ENCODE data around the gene KPNB1.

The KPNB1 gene

DNA sequence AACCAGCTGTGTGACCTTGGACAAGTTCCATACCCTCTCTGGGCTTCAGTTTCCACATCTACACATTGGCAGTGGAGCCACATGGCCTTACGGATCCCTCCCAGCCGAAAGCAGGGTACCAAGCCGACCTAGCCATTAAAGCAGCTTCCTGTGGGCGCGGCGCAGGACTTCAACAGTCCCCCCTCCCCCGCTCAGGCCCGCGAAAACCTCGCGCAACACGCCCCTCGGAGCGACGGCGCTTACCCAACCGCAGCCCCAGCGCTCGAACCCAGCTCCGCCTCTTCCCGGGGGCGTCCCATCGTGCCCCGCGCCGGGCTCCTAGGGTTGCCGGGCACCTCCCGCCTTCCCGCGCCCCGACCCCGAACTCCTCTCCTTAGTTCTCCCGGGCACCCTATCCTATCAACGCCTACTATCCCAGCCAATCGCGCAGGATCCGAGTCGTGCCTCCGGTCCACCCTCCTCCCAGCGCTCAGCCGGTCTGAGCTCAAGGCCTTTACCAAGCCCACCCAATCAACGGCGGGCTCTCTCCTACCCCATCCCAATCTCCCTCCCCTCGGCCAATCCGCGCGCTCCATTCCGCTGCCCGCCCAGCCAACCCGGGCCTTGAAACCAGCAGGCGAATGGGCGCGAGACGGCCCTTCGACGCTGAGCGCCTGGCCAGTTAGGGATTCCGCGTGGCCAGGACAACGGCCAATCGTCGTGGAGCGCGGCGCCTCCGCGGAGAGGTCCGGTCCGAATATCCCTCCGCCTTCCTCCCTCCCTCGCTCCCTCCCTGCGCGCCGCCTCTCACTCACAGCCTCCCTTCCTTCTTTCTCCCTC is at the start of gene KPNB1:
TSS of gene KPNB1 (plus strand) at position 767 of the 819 bp plus-strand sequence. CDS start 326 bp downstream, outside the sequence.
- DNase-seq (ENCODE audit: low read depth): peak; percentile 97

DNA sequence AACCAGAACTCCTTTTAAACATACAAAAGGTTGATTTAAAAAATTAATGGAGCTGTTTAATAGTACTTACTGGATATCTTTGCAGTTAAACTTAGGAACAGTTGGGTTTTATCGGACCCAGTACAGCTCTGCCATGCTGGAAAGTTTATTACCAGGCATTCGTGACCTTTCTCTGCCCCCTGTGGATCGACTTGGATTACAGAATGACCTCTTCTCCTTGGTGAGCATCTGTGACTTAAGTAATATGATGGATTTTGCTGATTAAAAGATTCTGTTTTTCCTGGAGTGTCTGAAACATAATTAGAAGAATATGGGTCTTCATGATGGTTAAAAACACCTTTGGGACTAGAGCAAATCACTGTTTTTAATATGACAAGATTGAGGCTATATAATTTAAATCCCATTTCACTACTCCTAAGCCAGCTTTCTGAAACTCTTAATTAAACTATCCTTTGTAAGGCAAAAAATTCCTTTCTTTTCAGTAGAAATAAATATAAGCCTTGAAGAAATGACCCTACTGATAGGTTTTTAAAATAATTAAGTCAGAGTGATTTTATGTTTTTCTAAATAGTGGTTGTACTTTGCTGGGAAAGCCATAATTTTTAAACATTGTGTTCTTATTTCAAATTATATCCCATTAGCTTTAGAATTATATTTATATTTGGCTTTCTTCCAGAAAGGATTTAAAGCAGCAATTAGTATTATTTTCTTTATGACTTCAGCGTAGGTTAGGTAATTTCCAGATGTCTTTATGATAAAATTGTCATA is 45.7 kb upstream of the KPNB1 start:
- DNase-seq (ENCODE audit: low read depth): no peak

DNA sequence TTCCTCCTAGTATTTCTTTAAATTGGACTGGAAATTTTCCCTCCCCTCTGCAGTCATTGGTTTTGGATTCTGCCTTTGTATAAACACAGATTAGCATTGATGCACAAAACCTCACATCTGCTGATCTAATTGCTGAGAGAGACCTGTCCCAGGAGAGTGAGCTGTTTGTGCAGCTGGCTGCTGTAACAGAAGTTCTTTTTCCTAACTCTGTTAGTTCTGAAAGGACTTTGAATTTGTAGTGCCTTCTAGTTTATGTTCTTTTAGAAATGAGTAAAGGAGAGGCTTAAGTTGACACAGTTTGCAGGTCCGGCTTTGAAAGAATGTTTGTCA is 45.2 kb upstream of the KPNB1 start:
- no peak for DNase-seq (ENCODE audit: low read depth)

DNA sequence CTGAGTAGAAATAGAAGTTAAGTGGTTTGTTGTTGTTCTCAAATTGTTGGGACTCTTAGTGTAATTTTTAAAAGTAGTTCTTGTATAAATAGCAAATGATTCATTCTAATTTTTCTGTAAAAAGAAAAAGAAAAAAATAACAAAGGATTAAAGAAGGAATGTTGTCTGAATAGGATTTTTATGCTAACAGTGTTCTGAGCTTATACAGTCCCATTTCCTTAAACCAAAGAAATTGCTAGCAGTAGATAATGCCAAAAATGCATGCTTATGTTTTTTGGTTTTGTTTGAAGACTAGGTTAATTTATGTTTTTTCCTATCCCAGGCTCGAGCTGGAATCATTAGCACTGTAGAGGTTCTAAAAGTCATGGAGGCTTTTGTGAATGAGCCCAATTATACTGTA is 44.7 kb upstream of the KPNB1 start:
- DNase-seq (ENCODE audit: low read depth): no peak

DNA sequence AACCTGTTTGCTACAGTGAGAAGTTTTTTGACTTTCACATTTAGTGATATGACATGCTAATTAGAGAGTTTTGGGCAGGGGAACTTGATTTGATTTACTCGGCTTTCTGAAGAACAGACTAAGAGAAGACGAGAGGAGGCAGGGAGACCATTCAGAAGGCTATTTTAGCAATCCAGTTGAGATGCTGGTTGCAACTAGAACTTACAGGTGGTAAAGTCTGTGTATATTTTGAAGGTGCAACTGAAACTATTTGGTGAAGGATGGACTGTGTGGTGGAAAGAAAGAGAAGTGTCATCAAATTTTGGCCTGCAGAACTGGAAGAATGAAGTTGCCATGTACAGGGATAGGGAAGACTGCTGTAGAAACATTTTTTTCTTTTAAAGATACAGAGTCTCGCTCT is 42.2 kb upstream of the KPNB1 start:
- DNase-seq (ENCODE audit: low read depth): no peak

DNA sequence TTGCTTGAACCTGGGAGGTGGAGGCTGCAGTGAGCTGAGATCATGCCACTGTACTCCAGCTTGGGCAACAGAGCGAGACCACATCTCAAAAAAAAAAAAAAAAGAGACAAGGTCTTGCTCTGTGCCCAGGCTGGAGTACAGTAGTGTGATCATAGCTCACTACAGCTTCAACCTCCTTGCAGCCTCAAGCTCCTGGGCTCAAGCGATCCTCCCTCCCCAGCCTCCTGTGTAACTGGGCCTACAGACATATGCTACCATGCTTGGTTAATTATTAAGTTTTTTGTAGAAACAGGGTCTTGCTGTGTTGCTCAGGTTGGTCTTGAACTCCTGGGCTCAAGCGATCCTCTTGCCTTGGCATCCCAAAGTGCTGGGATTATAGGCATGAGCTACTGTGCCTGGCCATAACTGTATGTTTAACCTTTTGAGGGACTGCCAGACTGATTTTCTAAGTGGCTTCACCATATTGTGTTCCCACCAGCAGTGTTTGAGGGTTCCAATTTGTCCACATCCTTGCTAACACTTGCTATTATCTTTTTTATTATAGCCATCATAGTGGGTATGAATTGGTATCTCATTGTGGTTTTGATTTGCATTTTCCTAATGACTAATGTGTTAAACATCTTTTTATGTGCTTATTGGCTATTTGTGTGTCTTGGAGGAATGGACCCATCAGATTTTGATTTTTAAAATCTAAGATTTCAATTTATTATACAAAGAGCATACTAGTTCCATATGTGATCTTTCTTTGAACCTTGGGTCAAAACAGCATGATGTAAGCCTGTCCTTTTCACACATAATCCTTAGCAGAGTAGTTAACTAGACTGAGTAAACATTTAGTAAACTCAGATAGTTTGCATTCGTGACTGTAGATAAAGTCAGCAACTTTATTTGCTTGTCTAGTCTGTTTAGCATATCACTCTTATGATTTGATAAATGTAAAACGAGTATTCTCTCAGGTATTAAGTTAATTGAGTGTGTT is 38.1 kb upstream of the KPNB1 start:
- DNase-seq (ENCODE audit: low read depth): no peak

DNA sequence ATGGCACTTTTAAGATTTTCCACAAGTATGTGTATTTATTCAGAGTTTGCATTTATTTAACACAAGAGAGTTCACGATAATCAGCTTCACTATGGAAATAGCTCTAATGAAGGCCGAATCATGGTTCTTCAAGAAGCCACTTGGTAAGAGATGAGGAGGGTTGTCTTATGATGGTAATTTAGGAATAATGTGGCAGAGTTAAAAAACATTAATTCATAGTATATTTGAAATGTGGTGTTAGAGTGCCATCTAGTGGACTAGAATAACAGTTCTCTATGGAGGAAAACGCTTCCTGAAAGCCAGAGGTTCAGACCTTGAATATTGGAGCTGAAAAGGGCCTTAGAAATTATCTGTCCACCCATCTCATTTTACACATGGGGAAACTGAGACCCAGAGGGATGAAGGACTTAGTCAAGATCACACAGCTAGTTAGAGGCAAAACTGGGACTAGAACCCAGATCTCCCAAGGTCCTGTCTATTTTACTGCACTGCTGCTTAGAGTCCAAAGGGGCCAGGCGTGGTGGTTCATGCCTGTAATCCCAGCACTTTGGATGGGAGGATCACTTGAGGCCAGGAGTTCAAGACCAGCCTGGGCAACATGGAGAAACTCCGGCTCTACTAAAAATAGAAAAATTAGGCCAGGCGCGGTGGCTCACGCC is 33.8 kb upstream of the KPNB1 start:
- no peak for DNase-seq (ENCODE audit: low read depth)

DNA sequence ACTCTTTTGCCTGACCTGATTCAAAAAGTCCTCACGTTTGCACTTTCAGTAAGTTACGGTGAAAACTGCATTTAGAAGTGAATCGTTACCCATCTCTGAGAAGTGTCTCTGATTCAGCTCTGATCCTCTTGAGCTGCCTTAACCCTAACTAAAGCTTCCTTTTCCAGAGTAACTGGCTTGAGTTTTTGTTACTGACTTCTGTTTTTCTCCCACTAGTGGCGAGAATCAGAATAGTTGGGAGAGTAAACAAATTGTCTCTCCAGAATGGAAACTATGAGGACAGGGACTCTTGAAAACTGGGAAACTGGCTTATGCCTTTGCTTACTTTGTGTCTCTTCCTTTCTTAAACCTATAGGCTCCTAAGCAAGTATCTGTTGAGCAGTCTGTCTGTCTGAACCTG is 31.3 kb upstream of the KPNB1 start:
- no peak for DNase-seq (ENCODE audit: low read depth)

DNA sequence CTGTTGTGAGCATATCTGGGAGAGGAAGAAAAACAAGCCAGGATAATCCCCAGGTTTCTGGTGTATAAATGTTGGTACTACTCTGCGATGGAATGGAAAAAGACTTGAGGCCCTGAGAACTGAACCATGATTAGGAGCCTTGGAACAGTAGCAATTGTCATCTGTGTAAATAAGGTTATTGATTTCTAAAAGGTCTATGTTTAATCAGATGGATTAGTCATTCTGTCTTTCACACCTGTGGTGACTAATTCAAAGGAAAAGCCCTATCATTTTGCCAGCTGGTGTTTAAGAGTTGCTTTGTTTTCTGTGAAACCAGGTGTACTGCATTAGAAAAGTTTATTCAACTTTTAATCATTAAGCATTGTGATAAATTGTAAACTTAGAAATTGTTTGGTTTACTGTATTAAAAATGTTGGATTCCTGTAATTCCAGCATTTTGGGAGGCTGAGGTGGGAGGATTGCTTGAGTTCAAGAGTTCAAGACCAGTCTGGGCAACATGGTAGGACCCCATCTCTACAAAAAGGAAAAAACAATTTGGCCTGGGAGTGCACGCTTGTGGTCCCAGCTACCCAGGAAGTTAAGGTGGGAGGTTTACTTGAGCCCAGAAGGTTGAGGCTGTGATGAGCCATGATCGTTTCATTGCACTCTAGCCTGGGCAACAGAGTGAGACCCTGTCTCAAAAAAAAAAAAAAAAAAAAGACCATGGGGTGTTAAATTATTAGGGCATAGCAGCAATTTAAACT is 29.0 kb upstream of the KPNB1 start:
- DNase-seq (ENCODE audit: low read depth): no peak

DNA sequence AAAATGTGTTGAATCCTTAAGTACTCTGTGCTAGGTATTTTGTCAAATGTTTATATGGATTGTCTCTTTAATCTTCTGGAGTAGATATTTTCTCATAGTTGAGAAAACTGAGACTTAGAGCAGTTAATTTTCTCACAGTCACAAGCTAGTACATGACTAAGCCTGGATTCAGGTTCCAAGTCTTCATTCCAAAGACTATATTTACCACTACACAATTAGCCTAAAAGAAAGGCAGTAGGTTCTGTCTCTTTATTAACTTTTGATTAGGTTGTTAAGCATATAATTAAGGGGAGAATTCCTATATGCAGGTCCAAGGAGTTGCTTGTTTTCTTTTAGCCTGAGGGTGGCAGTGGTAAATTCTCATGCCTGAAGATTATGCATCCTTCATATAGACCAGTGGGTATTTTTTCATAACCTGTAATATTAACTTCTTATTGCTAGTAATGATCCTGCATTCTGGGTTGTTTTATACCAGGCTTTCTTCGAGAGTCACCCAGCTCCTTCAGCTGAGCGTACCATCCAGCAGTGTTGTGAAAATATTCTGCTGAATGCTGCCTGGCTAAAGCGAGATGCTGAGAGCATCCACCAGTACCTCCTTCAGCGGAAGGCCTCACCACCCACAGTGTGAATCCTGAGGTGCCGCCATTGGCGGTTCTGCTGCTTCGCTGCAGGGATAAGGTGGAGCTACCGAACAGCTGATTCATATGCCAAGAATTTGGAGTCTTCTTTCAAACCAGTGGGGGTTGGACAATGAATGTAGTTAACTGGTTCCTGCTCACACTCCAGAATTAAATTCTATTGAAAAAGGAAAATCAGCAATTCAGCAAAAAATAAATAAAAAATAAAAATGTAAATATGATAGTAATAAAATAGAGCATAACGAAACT is 28.2 kb upstream of the KPNB1 start:
- no peak for DNase-seq (ENCODE audit: low read depth)

DNA sequence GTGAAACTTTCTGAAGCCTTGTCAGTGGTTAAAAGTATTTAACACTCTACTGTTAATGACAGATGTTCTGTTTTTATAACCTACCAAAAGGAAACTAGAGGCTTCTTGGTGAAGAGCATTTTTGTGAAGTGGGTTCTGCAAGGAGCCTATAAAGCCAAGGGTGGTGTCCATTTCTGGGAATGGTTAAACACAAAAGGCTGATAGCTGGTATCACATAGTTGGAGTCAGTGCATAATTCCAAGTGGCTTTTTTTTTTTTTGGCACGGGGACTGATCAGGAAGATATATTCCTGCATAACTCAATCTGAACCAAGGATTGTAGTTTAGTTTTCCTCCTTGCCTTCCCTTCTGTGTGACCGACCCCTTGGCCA is 27.6 kb upstream of the KPNB1 start:
- DNase-seq (ENCODE audit: low read depth): no peak

DNA sequence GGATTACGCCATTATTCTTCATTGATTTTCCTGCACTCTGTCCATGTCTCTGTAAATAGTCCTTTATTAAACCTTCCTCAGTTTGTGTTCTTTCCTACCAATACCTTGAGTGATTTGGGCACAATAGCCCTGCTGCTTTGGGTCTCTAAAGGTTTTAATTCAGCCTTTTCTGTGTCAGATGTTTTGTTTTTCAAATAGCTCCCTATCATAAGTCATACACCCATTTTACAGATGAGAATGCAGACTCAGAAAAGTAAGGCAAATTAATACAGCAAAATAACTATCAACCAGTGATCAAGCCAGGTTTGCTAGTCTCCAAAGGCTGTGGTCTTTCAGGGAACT is 25.0 kb upstream of the KPNB1 start:
- no peak for DNase-seq (ENCODE audit: low read depth)

DNA sequence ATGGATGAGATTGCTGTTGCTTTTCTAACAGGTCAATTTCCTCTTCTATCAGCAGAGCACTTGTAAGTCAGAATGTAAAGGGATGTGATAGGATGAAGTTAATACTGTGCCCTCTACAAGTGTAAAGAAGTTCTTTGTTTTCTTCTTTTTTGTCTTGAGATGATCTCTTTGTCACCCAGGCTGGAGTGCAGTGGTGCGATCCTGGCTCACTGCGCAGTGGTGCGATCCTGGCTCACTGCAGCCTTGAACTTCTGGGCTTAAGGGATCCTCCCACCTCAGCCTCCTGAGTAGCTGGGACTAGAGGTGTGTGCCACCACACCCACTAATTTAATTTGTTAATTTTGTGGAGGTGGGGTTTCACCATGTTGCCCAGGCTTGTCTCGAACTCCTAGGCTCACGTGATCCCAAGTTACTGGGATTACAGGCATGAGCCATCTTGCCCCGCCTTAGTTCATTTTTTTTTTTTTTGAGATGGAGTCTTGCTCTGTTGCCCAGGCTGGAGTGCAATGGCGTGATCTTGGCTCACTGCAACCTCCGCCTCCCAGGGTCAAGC is 21.6 kb upstream of the KPNB1 start:
- no peak for DNase-seq (ENCODE audit: low read depth)

DNA sequence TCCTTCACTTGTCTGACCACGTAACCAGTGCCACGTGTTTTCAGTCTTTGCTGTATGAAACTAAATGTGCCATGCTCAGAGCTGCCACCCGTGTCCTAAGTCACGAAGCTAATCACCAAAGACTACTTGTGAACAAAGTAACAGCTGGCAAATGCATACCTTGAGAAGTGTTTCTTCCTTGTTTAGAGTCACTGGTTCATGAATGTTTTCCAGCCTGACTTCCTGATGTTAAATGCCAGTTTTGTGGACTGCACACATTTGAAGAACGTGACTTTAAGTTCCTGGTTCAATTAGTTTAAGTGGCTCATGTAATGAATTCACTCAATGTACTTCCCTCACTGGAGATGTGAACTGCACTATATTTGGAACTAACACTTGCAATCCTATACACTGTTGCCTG is 19.9 kb upstream of the KPNB1 start:
- DNase-seq (ENCODE audit: low read depth): no peak

DNA sequence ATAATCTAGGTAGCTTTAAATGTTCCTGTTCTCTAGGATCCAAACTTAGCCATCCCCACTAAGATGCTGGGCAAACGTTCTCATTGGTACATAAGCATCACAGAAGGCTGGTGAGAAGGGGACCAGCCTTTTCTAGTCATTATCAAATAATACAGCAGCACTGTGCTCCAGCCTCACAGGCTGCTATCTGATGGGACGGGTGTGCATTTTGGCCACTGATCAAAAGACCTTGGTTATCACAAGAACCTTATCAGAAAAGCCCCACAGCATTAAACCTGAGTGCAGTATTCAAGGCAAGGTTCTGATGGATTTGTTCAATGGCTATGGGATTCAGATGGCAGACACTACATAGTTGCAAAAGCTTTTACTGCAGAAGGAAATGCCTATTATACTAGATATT is 19.1 kb upstream of the KPNB1 start:
- DNase-seq (ENCODE audit: low read depth): no peak

DNA sequence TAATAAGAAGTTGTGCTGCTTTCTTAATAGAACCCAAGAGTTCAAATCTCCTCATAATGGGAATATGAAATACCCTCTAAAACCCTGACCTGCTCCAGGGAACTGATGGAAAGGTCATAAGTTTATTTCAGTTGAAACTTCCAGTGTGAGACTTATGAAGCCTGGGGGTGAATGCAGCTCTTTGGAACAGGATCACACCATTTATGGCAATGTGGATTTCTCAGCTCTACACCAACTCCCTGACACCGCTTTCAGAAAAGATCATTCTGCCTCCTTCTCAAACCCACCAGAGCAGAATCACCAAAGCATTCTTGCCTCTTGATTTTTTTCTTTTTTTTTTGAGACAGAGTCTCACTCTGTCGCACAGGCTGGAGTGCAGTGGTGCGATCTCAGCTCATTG is 16.7 kb upstream of the KPNB1 start:
- no peak for DNase-seq (ENCODE audit: low read depth)

DNA sequence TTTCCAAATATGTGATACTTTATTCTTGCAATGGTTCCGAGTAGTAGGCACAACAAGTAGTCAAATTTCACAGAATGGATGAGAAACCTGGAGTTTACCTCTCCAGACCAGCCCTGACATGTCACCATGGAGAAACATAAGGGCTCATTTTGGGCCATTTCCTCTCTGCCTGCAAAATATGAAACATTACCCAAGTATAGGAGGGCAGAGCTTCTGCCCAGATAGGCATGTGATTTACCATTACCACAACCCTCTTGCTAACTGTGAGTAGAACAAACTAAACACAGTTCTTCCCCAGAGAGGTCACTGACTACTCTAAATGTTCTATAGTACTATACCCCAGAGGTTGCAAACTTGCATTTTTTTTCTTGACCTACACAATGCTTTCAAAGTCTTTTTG is 15.7 kb upstream of the KPNB1 start:
- no peak for DNase-seq (ENCODE audit: low read depth)

DNA sequence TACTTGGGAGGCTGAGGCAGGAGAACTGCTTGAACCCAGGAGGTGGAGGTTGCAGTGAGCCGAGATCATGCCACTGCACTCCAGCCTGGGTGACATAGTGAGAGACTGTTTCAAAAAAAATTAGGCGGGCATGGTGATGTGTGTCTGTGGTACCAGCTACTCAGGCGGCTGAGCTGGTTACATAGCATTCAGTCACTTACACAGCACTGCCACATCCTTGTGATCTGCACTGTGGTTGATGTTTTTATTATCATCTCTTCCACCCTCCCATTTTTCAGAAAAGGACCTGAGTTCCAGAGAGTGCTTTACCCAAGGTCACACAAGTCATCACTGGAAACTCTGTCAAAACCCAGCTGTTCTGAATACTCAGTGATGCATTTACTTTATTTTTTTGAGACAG is 14.8 kb upstream of the KPNB1 start:
- DNase-seq (ENCODE audit: low read depth): no peak

DNA sequence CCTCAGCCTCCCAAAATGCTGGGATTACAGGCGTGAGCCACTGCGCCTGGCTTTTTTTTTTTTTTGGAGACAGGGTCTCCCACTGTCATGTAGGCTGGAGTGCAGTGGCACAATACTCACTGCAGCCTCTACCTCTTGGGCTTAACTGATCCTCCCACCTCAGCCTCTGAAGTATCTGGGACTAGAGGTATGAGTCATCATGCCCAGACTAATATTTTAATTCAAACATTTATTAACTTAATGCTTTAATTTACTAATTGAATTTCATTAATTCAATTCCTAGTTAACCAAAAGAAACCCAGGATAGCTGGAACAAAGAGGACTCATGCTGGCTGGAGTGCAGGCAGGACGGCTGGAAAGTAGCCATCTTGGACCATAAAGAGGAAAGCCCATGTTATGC is 14.0 kb upstream of the KPNB1 start:
- DNase-seq (ENCODE audit: low read depth): no peak

All from activated T-helper 9 cell treated with anti-CD3 and anti-CD28 coated beads, Interleukin-2, amount 50 U/mL, for 16 hours (primary cell).